ENCODE data around the gene CUBN. TPM values are rescaled to one million over a fixed set of nuclear protein-coding genes. Genes with fewer than 3 reads are reported as not detected.

Gene CUBN
- total RNA-seq, 1 donor from 2014 or later: 0.32 TPM

DNA sequence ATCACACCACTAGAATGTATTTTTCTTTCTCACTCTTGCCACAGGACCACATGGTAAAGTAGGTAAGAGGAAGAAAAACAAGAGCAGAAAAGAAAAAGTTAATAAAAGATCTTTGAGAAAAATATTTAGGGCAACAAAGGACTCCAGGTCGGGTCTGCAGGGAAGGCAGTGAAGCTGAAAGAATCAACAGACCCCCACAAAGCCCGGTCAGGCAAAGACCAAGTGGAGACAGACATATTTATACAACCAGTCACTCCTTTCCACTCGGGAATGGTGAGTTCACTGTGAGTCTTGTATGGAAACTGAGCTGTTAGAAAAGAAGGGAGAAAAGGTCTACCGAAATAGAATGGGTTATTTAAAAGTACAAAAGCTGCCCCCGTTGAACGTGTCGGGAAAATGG lies 340.4 kb downstream of the CUBN start:
- Mint-ChIP-seq H3K27me3 (ENCODE audit: unreplicated experiment) (peaks cover 2% of the 10 kb centered on the region), H3K27ac (ENCODE audit: unreplicated experiment) (no peak overlapping the region), H3K36me3 (ENCODE audit: unreplicated experiment) (peaks cover 13% of the 10 kb centered on the region), H3K4me3 (ENCODE audit: unreplicated experiment) (no peak overlapping the region), H3K4me1 (ENCODE audit: low read depth, unreplicated experiment) (no peaks in the 10 kb centered on the region), H3K9me3 (ENCODE audit: unreplicated experiment) (peaks cover 7% of the 10 kb centered on the region)
- TF ChIP-seq, protein P1, sequence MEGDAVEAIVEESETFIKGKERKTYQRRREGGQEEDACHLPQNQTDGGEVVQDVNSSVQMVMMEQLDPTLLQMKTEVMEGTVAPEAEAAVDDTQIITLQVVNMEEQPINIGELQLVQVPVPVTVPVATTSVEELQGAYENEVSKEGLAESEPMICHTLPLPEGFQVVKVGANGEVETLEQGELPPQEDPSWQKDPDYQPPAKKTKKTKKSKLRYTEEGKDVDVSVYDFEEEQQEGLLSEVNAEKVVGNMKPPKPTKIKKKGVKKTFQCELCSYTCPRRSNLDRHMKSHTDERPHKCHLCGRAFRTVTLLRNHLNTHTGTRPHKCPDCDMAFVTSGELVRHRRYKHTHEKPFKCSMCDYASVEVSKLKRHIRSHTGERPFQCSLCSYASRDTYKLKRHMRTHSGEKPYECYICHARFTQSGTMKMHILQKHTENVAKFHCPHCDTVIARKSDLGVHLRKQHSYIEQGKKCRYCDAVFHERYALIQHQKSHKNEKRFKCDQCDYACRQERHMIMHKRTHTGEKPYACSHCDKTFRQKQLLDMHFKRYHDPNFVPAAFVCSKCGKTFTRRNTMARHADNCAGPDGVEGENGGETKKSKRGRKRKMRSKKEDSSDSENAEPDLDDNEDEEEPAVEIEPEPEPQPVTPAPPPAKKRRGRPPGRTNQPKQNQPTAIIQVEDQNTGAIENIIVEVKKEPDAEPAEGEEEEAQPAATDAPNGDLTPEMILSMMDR (IDR thresholded peaks at IDR 0.05; ENCODE audit: partially characterized antibody, unreplicated experiment): no peak
- DNase-seq: no peak

DNA sequence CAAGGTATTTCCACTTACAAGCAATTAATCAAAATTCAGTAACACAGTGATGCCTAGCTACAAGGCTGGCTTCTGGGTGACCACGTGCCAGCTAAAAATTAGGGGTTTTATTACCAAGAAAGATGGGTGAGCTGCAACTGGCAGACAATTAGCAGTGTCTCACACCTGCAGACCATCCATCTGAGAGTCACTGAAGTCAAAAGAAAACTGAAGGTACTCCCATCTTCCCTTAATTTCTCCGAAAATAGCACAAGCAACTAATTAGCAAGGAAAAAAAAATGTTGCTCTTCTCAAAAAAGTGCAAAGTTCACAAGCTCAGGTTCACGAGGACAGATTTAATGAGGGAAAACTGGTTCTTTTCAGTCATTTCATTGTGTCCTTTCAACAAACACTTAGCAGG lies 340.8 kb downstream of the CUBN start:
- Mint-ChIP-seq H3K27ac (ENCODE audit: unreplicated experiment) (no peak overlapping the region), H3K27me3 (ENCODE audit: unreplicated experiment) (peaks cover 2% of the 10 kb centered on the region), H3K9me3 (ENCODE audit: unreplicated experiment) (peaks cover 9% of the 10 kb centered on the region), H3K36me3 (ENCODE audit: unreplicated experiment) (peaks cover 17% of the 10 kb centered on the region), H3K4me1 (ENCODE audit: low read depth, unreplicated experiment) (no peaks in the 10 kb centered on the region), H3K4me3 (ENCODE audit: unreplicated experiment) (no peak overlapping the region)
- no peak for DNase-seq
- TF ChIP-seq, protein P1 (IDR thresholded peaks at IDR 0.05; ENCODE audit: partially characterized antibody, unreplicated experiment): no peak

DNA sequence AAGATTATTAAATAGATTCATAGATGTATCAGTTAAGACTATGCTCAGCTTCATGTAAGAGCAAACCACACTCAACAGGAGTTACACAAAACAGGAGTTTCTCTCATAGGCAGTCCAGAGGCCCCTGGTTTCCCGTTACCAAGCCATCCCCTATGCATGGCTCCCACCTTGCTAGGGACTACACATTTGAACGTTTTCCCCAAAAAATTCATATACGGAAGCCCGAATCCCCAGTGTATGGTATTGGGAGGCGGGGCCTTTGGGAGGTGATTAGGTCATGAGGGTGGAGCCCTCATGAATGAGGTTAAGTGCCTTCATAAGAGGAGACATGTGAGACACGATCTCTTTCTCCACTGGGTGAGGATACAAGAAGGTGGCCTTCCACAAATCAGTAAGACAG lies 341.5 kb downstream of the CUBN start:
- peaks cover 2% of the 10 kb centered on the region for H3K27me3 Mint-ChIP-seq (ENCODE audit: unreplicated experiment)
- H3K4me1 Mint-ChIP-seq (ENCODE audit: low read depth, unreplicated experiment): no peaks in the 10 kb centered on the region
- peaks cover 9% of the 10 kb centered on the region for H3K9me3 Mint-ChIP-seq (ENCODE audit: unreplicated experiment)
- peaks cover 17% of the 10 kb centered on the region for H3K36me3 Mint-ChIP-seq (ENCODE audit: unreplicated experiment)
- H3K27ac Mint-ChIP-seq (ENCODE audit: unreplicated experiment): no peak overlapping the region
- TF ChIP-seq, protein P1 (IDR thresholded peaks at IDR 0.05; ENCODE audit: partially characterized antibody, unreplicated experiment): no peak
- DNase-seq: no peak
- no peak overlapping the region for H3K4me3 Mint-ChIP-seq (ENCODE audit: unreplicated experiment)

DNA sequence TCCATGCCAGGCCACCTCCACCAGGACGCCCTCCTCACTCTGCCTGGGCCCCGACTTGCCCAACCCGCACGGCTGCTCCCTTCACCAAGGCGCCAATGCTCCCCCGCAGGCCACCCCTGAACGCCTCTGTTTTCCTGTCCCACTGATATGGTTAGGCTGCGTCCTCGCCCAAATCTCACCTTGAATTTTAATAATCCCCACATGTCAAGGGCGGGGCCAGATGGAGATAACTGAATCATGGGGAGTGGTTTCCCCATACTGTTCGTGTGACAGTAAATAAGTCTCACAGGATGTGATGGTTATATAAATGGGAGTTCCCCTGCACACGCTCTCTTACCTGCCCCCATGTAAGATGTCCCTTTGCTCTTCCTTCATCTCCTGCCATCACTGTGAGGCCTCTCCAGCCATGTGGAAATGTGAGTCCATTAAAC lies 342.2 kb downstream of the CUBN start:
- Mint-ChIP-seq H3K4me1 (ENCODE audit: low read depth, unreplicated experiment) (no peaks in the 10 kb centered on the region), H3K9me3 (ENCODE audit: unreplicated experiment) (peaks cover 9% of the 10 kb centered on the region), H3K4me3 (ENCODE audit: unreplicated experiment) (no peak overlapping the region), H3K27ac (ENCODE audit: unreplicated experiment) (no peak overlapping the region), H3K27me3 (ENCODE audit: unreplicated experiment) (peaks cover 2% of the 10 kb centered on the region), H3K36me3 (ENCODE audit: unreplicated experiment) (peaks cover 17% of the 10 kb centered on the region)
- TF ChIP-seq, protein P1 (IDR thresholded peaks at IDR 0.05; ENCODE audit: partially characterized antibody, unreplicated experiment): no peak
- DNase-seq: no peak

DNA sequence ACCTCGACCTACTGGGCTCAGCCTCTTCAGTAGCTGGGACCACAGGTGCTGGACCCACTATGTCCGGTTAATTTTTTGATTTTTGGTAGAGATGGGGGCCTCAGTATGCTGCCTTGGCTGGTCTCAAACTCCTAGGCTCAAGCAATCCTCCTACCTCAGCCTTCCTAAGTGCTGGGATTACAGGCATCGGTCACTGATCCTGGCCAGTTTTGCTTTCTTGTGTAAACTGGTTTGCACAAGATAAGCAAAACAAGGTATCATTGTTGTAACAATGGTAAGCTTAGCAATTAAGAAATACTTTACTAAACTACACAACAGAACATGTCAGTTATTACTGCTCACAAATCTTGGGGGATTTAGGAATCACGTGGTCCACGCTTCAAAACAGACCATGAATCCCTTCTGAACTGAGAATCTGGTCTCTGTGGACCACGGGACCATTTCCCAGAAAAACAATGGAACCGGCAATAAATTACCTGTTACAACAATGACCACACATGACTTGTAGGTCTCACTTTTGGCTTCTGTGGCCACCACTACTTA lies 349.2 kb downstream of the CUBN start:
- H3K27me3 Mint-ChIP-seq (ENCODE audit: unreplicated experiment): peaks cover 3% of the 10 kb centered on the region
- no peak overlapping the region for H3K27ac Mint-ChIP-seq (ENCODE audit: unreplicated experiment)
- DNase-seq: no peak
- peaks cover 13% of the 10 kb centered on the region for H3K9me3 Mint-ChIP-seq (ENCODE audit: unreplicated experiment)
- TF ChIP-seq, protein P1 (IDR thresholded peaks at IDR 0.05; ENCODE audit: partially characterized antibody, unreplicated experiment): no peak
- H3K4me3 Mint-ChIP-seq (ENCODE audit: unreplicated experiment): no peak overlapping the region
- peaks cover 12% of the 10 kb centered on the region for H3K36me3 Mint-ChIP-seq (ENCODE audit: unreplicated experiment)
- peaks cover 15% of the 10 kb centered on the region for H3K4me1 Mint-ChIP-seq (ENCODE audit: low read depth, unreplicated experiment)
